Rectal smooth muscle tissue (tissue), 1 donor: Measurements from ENCODE around the gene DDRGK1.
"Not testable (repeated sequence)": the region's sequence is repeated elsewhere in the genome, so short reads cannot be mapped to it uniquely, and the experiment has no call there.

Source experiments
- H3K27ac ChIP-seq: one replicate; pipeline ENCODE4 v1.7.0; 2013; ENCODE audit warnings: low read depth, low read length, inconsistent platforms
- H3K27me3 ChIP-seq: one replicate; pipeline ENCODE4 v1.7.0; 2013; ENCODE audit warnings: low read length; ENCODE audit not compliant: control insufficient read depth, insufficient read depth
- H3K36me3 ChIP-seq: one replicate; pipeline ENCODE4 v1.7.0; 2013; ENCODE audit warnings: low read length; ENCODE audit not compliant: control insufficient read depth, insufficient read depth
- H3K4me1 ChIP-seq: one replicate; pipeline ENCODE4 v1.7.0; 2013; ENCODE audit warnings: low read length; ENCODE audit not compliant: control insufficient read depth, insufficient read depth
- H3K4me3 ChIP-seq: one replicate; pipeline ENCODE4 v1.7.0; 2013; ENCODE audit warnings: low read length
- H3K9ac ChIP-seq: one replicate; pipeline ENCODE4 v1.7.0; 2013; ENCODE audit warnings: low read length

Gene DDRGK1

GRCh38 chr20:3161316-3162079 is 43.0 kb downstream of the DDRGK1 start:
- no peak overlapping the region for H3K9ac ChIP-seq
- H3K27ac ChIP-seq: no peak overlapping the region
- peaks cover 14% of the 10 kb centered on the region for H3K4me1 ChIP-seq
- no peak overlapping the region for H3K4me3 ChIP-seq
- H3K27me3 ChIP-seq: no peaks in the 10 kb centered on the region
- no peaks in the 10 kb centered on the region for H3K36me3 ChIP-seq

- Histone ChIP-seq H3K27me3 (no peaks in the 10 kb centered on the region), H3K4me3 (no peak overlapping the region), H3K27ac (no peak overlapping the region), H3K4me1 (peaks cover 14% of the 10 kb centered on the region), H3K9ac (no peak overlapping the region), H3K36me3 (no peaks in the 10 kb centered on the region)
Measured at GRCh38 chr20:3160418-3160817, 44.1 kb downstream of the DDRGK1 start.

- H3K4me1 ChIP-seq: peaks cover 14% of the 10 kb centered on the region
- H3K9ac ChIP-seq: peak overlapping the region; percentile 97
- peak overlapping the region; percentile 91 for H3K4me3 ChIP-seq
- H3K27me3 ChIP-seq: no peaks in the 10 kb centered on the region
- H3K36me3 ChIP-seq: no peaks in the 10 kb centered on the region
- H3K27ac ChIP-seq: peak overlapping the region; percentile 87
Measured at GRCh38 chr20:3158968-3159431, 45.5 kb downstream of the DDRGK1 start.

- H3K27me3 ChIP-seq: no peaks in the 10 kb centered on the region
- peak overlapping the region; percentile 9 for H3K4me3 ChIP-seq
- no peaks in the 10 kb centered on the region for H3K36me3 ChIP-seq
- H3K27ac ChIP-seq: no peak overlapping the region
- H3K9ac ChIP-seq: no peak overlapping the region
- peaks cover 18% of the 10 kb centered on the region for H3K4me1 ChIP-seq
Measured at GRCh38 chr20:3157817-3158216, 46.7 kb downstream of the DDRGK1 start.

GRCh38 chr20:3156811-3157619 is 47.5 kb downstream of the DDRGK1 start:
- peaks cover 18% of the 10 kb centered on the region for H3K4me1 ChIP-seq
- H3K27me3 ChIP-seq: no peaks in the 10 kb centered on the region
- H3K4me3 ChIP-seq: no peak overlapping the region
- no peak overlapping the region for H3K27ac ChIP-seq
- H3K9ac ChIP-seq: no peak overlapping the region
- H3K36me3 ChIP-seq: no peaks in the 10 kb centered on the region

- not testable (repeated sequence) for H3K4me1 ChIP-seq, H3K27me3 ChIP-seq, H3K27ac ChIP-seq, H3K4me3 ChIP-seq, H3K36me3 ChIP-seq, H3K9ac ChIP-seq
Measured at GRCh38 chr20:3152057-3152644, 52.3 kb downstream of the DDRGK1 start.

GRCh38 chr20:3150908-3151307 is 53.6 kb downstream of the DDRGK1 start:
- H3K9ac ChIP-seq: no peak overlapping the region
- no peak overlapping the region for H3K27ac ChIP-seq
- H3K4me1 ChIP-seq: peaks cover 4% of the 10 kb centered on the region
- peaks cover 5% of the 10 kb centered on the region for H3K36me3 ChIP-seq
- no peak overlapping the region for H3K4me3 ChIP-seq
- H3K27me3 ChIP-seq: no peaks in the 10 kb centered on the region

GRCh38 chr20:3146732-3147341 is 57.6 kb downstream of the DDRGK1 start:
- H3K4me1 ChIP-seq: no peaks in the 10 kb centered on the region

GRCh38 chr20:3141757-3142156 is 62.7 kb downstream of the DDRGK1 start:
- H3K4me1 ChIP-seq: no peaks in the 10 kb centered on the region
- H3K4me3 ChIP-seq: no peak overlapping the region
- no peak overlapping the region for H3K27ac ChIP-seq
- H3K9ac ChIP-seq: no peak overlapping the region
- H3K36me3 ChIP-seq: peaks cover under 1% of the 10 kb centered on the region
- no peaks in the 10 kb centered on the region for H3K27me3 ChIP-seq

More at GRCh38 chr20:3146732-3147341, 57.6 kb downstream of the DDRGK1 start:
- no peak overlapping the region for H3K4me3 ChIP-seq
- no peak overlapping the region for H3K27ac ChIP-seq
- H3K27me3 ChIP-seq: no peaks in the 10 kb centered on the region
- peaks cover 5% of the 10 kb centered on the region for H3K36me3 ChIP-seq
- H3K9ac ChIP-seq: no peak overlapping the region
